Measurements from ENCODE around the gene RFNG. TPM values are rescaled to one million over a fixed set of nuclear protein-coding genes. Genes with fewer than 3 reads are reported as not detected.
A peak's percentile ranks its signal among the peaks of the same experiment; 100 is the strongest.

Gene RFNG
- total and polyA plus RNA-seq, 2 of the 13 experiments (the other 11 are each of a cell fraction or from before 2014, with no cell fraction given), result 61.4 to 64.0 TPM

DNA sequence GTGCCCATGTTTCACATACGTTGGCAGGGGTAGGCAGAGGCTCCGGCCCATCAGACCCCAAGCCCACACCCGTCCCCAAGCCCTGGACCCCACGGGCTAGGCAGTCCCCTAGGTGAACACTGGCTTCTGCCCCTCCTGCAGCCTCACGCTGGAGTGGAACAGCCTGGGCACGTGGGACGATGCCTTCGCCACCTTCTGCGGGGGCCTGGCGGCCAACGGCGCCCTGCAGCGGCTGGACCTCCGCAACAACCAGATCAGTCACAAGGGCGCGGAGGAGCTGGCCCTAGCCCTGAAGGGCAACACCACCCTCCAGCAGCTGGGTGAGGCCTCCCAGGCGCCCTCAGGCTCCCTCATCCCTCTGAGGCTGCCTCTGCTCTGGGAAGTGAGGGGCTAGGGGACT is 26.8 kb downstream of the RFNG start:
- H3K36me3 ChIP-seq (replicated peaks in 1 of 2; ENCODE audit: control insufficient read depth in 1 of 2, insufficient read depth in 2 of 2, low read length in 2 of 2), result peaks cover 9% of the 10 kb centered on the region in 2 experiments
- ChIA-PET POLR2A (interaction anchor here (4.5 to 14.1 kb wide), 2 partner anchors 10 to 27 kb away, joined by 112 to 470 read pairs; partner anchors contain the start of gene DCXR), CTCF (ENCODE audit: low intra/inter-chr PET ratio, low total read pairs) (no interaction called here)
- intact Hi-C loops (cut with micrococcal nuclease; ENCODE audit: unreplicated experiment), result loop anchor here (5.0 kb wide), 2 partner anchors 127 to 158 kb away; no protein-coding TSS in a partner anchor
- H3K9me3 ChIP-seq (ENCODE audit: low read length), result no peaks in the 10 kb centered on the region
- H3K79me2 ChIP-seq (ENCODE audit: insufficient read depth, low read length), result peaks cover 40% of the 10 kb centered on the region
- peak overlapping the region in 1 of 3 experiments; percentile 86; a peak in 1 of 6 replicates for H3K4me3 ChIP-seq (replicated peaks in 1 of 3; ENCODE audit: insufficient read depth in 1 of 3, low read depth in 2 of 3, low read length in 3 of 3)
- H4K20me1 ChIP-seq (ENCODE audit: insufficient read depth, low read length), result no peaks in the 10 kb centered on the region; the same call in 1 of the 2 replicates
- no peak overlapping the region for H3K27ac ChIP-seq (ENCODE audit: extremely low read length, insufficient read depth, low read length)
- H2AFZ ChIP-seq (ENCODE audit: low read length), result no peak overlapping the region
- H3K27me3 ChIP-seq (ENCODE audit: control insufficient read depth in 1 of 2, insufficient read depth in 2 of 2, low read length in 2 of 2), result no peaks in the 10 kb centered on the region; a peak in 1 of 5 replicates
- no peak for FAIRE-seq
- in situ Hi-C loops (cut with HindIII; ENCODE audit: extremely low pct_ligation_motif_present, low pct_unique_long_range_greater_than_20kb), result loop anchor here (5.0 kb wide), 1 partner anchor 68 kb away; no protein-coding TSS in a partner anchor
- H3K9ac ChIP-seq (ENCODE audit: insufficient read depth, low read depth, low read length), result peak overlapping the region; percentile 79; the same call in 1 of the 2 replicates
- H3K4me1 ChIP-seq (ENCODE audit: insufficient read depth, low read length), result peaks cover 50% of the 10 kb centered on the region
- no peak for ATAC-seq
- 0 out of 2 replicates have a peak, but pooled peaks have one; percentile 29 for TF ChIP-seq SP4 (CRISPR knock-in tag; IDR thresholded peaks at IDR 0.05)
- no peak for TF ChIP-seq SMARCE1 (IDR thresholded peaks at IDR 0.05; ENCODE audit: borderline replicate concordance)
- TF ChIP-seq AGO2 (optimal IDR thresholded peaks at IDR 0.05; ENCODE audit: low read depth, low read length), result peak; percentile 72
- 0 out of 2 replicates have a peak, but pooled peaks have one; percentile 34 for TF ChIP-seq ZSCAN22 (CRISPR knock-in tag; IDR thresholded peaks at IDR 0.05)
- no peak for TF ChIP-seq HMG20A (CRISPR knock-in tag; IDR thresholded peaks at IDR 0.05; ENCODE audit: borderline replicate concordance)
- TF ChIP-seq CHD4 (IDR thresholded peaks at IDR 0.05; ENCODE audit: borderline replicate concordance, low read length), result no peak
- TF ChIP-seq ZBTB38 (CRISPR knock-in tag; IDR thresholded peaks at IDR 0.05), result 0 out of 2 replicates have a peak, but pooled peaks have one; percentile 31
- TF ChIP-seq ATF7 (IDR thresholded peaks at IDR 0.05), result no peak
- TF ChIP-seq ATF7 (CRISPR knock-in tag; IDR thresholded peaks at IDR 0.05), result no peak
- TF ChIP-seq ASH2L (IDR thresholded peaks at IDR 0.05; ENCODE audit: insufficient read length, low read depth, low read length), result no peak
- peak; percentile 24; the same call in 1 of the 2 replicates for TF ChIP-seq RBFOX2 (IDR thresholded peaks at IDR 0.05; ENCODE audit: low read depth, low read length)
- TF ChIP-seq, protein P1, sequence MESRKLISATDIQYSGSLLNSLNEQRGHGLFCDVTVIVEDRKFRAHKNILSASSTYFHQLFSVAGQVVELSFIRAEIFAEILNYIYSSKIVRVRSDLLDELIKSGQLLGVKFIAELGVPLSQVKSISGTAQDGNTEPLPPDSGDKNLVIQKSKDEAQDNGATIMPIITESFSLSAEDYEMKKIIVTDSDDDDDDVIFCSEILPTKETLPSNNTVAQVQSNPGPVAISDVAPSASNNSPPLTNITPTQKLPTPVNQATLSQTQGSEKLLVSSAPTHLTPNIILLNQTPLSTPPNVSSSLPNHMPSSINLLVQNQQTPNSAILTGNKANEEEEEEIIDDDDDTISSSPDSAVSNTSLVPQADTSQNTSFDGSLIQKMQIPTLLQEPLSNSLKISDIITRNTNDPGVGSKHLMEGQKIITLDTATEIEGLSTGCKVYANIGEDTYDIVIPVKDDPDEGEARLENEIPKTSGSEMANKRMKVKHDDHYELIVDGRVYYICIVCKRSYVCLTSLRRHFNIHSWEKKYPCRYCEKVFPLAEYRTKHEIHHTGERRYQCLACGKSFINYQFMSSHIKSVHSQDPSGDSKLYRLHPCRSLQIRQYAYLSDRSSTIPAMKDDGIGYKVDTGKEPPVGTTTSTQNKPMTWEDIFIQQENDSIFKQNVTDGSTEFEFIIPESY (CRISPR knock-in tag; IDR thresholded peaks at IDR 0.05), result peak; percentile 79
- no peak for DNase-seq (ENCODE audit: low spot score)
- H3K4me2 ChIP-seq (ENCODE audit: low read depth, low read length), result peak overlapping the region; percentile 93
- no TSS peak for BruUV-seq (replicated peaks)
- 100% methylated on average over 11 of the region's 17 CpGs for WGBS (ENCODE audit: low lambda C conversion rate)
